ENCODE measurements around the gene LIMCH1.

LIMCH1 gene

GRCh38 chr4:41594432-41594831 is 56.5 kb downstream of the LIMCH1 start:
- H2AFZ ChIP-seq (ENCODE audit: low read length): no peak overlapping the region
- no peak for TF ChIP-seq EZH2phosphoT487 (IDR thresholded peaks at IDR 0.05; ENCODE audit: borderline replicate concordance)
- TF ChIP-seq CTCF (conservative IDR thresholded peaks at IDR 0.05; ENCODE audit: low read length): no peak
- no peak overlapping the region for H3K4me2 ChIP-seq (ENCODE audit: low read depth, low read length, poor library complexity, severe bottlenecking)
- no peaks in the 10 kb centered on the region for H4K20me1 ChIP-seq (ENCODE audit: insufficient read depth, low read length, poor library complexity, severe bottlenecking)
- no peaks in the 10 kb centered on the region for H3K36me3 ChIP-seq (ENCODE audit: insufficient read depth, low read length)
- H3K9me2 ChIP-seq (replicated peaks; ENCODE audit: low read depth, low read length): no peaks in the 10 kb centered on the region
- H3K79me2 ChIP-seq (ENCODE audit: insufficient read depth, low read length): no peaks in the 10 kb centered on the region
- no peak overlapping the region for H3K4me3 ChIP-seq (ENCODE audit: low read length, poor library complexity, severe bottlenecking)
- no peaks in the 10 kb centered on the region for H3K9me3 ChIP-seq (ENCODE audit: insufficient read depth, low read depth, low read length)
- H3K27me3 ChIP-seq (ENCODE audit: insufficient read depth, low read length, poor library complexity, severe bottlenecking): no peaks in the 10 kb centered on the region
- no peaks in the 10 kb centered on the region for H3F3A ChIP-seq (ENCODE audit: low read depth)
- no peaks in the 10 kb centered on the region for H3K4me1 ChIP-seq (ENCODE audit: insufficient read depth, low read length, poor library complexity, severe bottlenecking)
- no peak overlapping the region for H3K9ac ChIP-seq (ENCODE audit: low read depth, low read length, poor library complexity, severe bottlenecking)

- Histone ChIP-seq H3K36me3 (ENCODE audit: insufficient read depth, low read length) (no peaks in the 10 kb centered on the region), H3K4me1 (ENCODE audit: insufficient read depth, low read length, poor library complexity, severe bottlenecking) (no peaks in the 10 kb centered on the region), H3K4me2 (ENCODE audit: low read depth, low read length, poor library complexity, severe bottlenecking) (no peak overlapping the region), H3K27me3 (ENCODE audit: insufficient read depth, low read length, poor library complexity, severe bottlenecking) (no peaks in the 10 kb centered on the region), H2AFZ (ENCODE audit: low read length) (no peak overlapping the region), H3F3A (ENCODE audit: low read depth) (no peaks in the 10 kb centered on the region), H3K9ac (ENCODE audit: low read depth, low read length, poor library complexity, severe bottlenecking) (no peak overlapping the region), H4K20me1 (ENCODE audit: insufficient read depth, low read length, poor library complexity, severe bottlenecking) (no peaks in the 10 kb centered on the region), H3K9me2 (replicated peaks; ENCODE audit: low read depth, low read length) (no peaks in the 10 kb centered on the region), H3K4me3 (ENCODE audit: low read length, poor library complexity, severe bottlenecking) (no peak overlapping the region), H3K9me3 (ENCODE audit: insufficient read depth, low read depth, low read length) (no peaks in the 10 kb centered on the region), H3K79me2 (ENCODE audit: insufficient read depth, low read length) (no peaks in the 10 kb centered on the region)
- TF ChIP-seq CTCF (conservative IDR thresholded peaks at IDR 0.05; ENCODE audit: low read length): no peak
- no peak for TF ChIP-seq EZH2phosphoT487 (IDR thresholded peaks at IDR 0.05; ENCODE audit: borderline replicate concordance)
Measured at GRCh38 chr4:41597494-41597893, 59.5 kb downstream of the LIMCH1 start.

- Histone ChIP-seq H3K36me3 (ENCODE audit: insufficient read depth, low read length) (no peaks in the 10 kb centered on the region), H3K9me3 (ENCODE audit: insufficient read depth, low read depth, low read length) (no peaks in the 10 kb centered on the region), H3K4me2 (ENCODE audit: low read depth, low read length, poor library complexity, severe bottlenecking) (no peak overlapping the region), H2AFZ (ENCODE audit: low read length) (no peak overlapping the region), H3K9ac (ENCODE audit: low read depth, low read length, poor library complexity, severe bottlenecking) (no peak overlapping the region), H3F3A (ENCODE audit: low read depth) (no peaks in the 10 kb centered on the region), H3K9me2 (replicated peaks; ENCODE audit: low read depth, low read length) (no peaks in the 10 kb centered on the region), H3K27me3 (ENCODE audit: insufficient read depth, low read length, poor library complexity, severe bottlenecking) (no peaks in the 10 kb centered on the region), H3K4me1 (ENCODE audit: insufficient read depth, low read length, poor library complexity, severe bottlenecking) (no peaks in the 10 kb centered on the region), H4K20me1 (ENCODE audit: insufficient read depth, low read length, poor library complexity, severe bottlenecking) (no peaks in the 10 kb centered on the region), H3K4me3 (ENCODE audit: low read length, poor library complexity, severe bottlenecking) (no peak overlapping the region), H3K79me2 (ENCODE audit: insufficient read depth, low read length) (no peaks in the 10 kb centered on the region)
- TF ChIP-seq CTCF (conservative IDR thresholded peaks at IDR 0.05; ENCODE audit: low read length) (no peak), EZH2phosphoT487 (IDR thresholded peaks at IDR 0.05; ENCODE audit: borderline replicate concordance) (no peak)
Measured at GRCh38 chr4:41598580-41598979, 60.6 kb downstream of the LIMCH1 start.

Measured in Loucy (cell line).